ENCODE results near the gene WDTC1. TPM values are rescaled to one million over a fixed set of nuclear protein-coding genes. Genes with fewer than 3 reads are reported as not detected.

Gene WDTC1
- total RNA-seq, 1 experiment from 2014 or later, result 20.1 TPM

GRCh38 chr1:27253596-27253995, 19.2 kb downstream of the WDTC1 start:
- Mint-ChIP-seq H3K27me3 (ENCODE audit: low read depth) (no peaks in the 10 kb centered on the region), H3K27ac (no peak overlapping the region), H3K36me3 (no peaks in the 10 kb centered on the region), H3K4me1 (no peaks in the 10 kb centered on the region), H3K9me3 (no peaks in the 10 kb centered on the region), H3K4me3 (no peak overlapping the region)
- TF ChIP-seq ZNF219 (CRISPR knock-in tag; IDR thresholded peaks at IDR 0.05; ENCODE audit: borderline replicate concordance) (no peak), ATF1 (CRISPR knock-in tag; IDR thresholded peaks at IDR 0.05) (no peak), MXD4 (CRISPR knock-in tag; IDR thresholded peaks at IDR 0.05; ENCODE audit: borderline replicate concordance) (no peak), RELA (CRISPR knock-in tag; IDR thresholded peaks at IDR 0.05; ENCODE audit: borderline replicate concordance) (no peak), GRHL2 (CRISPR knock-in tag; IDR thresholded peaks at IDR 0.05; ENCODE audit: insufficient replicate concordance, severe bottlenecking) (no peak), ZNF138 (CRISPR knock-in tag; conservative IDR thresholded peaks at IDR 0.05) (no peak), CDX4 (CRISPR knock-in tag; IDR thresholded peaks at IDR 0.05; ENCODE audit: borderline replicate concordance) (no peak), TEAD1 (CRISPR knock-in tag; IDR thresholded peaks at IDR 0.05) (no peak), AFF4 (CRISPR knock-in tag; IDR thresholded peaks at IDR 0.05; ENCODE audit: borderline replicate concordance) (no peak), SOX15 (CRISPR knock-in tag; IDR thresholded peaks at IDR 0.05) (no peak), TEAD4 (CRISPR knock-in tag; IDR thresholded peaks at IDR 0.05) (no peak), IRF1 (CRISPR knock-in tag; IDR thresholded peaks at IDR 0.05) (no peak), ZNF232 (CRISPR knock-in tag; IDR thresholded peaks at IDR 0.05) (no peak), IRF2 (CRISPR knock-in tag; IDR thresholded peaks at IDR 0.05; ENCODE audit: borderline replicate concordance, low read depth) (no peak)
- TF ChIP-seq, protein P1, sequence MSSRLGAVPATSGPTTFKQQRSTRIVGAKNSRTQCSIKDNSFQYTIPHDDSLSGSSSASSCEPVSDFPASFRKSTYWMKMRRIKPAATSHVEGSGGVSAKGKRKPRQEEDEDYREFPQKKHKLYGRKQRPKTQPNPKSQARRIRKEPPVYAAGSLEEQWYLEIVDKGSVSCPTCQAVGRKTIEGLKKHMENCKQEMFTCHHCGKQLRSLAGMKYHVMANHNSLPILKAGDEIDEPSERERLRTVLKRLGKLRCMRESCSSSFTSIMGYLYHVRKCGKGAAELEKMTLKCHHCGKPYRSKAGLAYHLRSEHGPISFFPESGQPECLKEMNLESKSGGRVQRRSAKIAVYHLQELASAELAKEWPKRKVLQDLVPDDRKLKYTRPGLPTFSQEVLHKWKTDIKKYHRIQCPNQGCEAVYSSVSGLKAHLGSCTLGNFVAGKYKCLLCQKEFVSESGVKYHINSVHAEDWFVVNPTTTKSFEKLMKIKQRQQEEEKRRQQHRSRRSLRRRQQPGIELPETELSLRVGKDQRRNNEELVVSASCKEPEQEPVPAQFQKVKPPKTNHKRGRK (CRISPR knock-in tag; IDR thresholded peaks at IDR 0.05; ENCODE audit: borderline replicate concordance), result no peak
- TF ChIP-seq, protein P2, sequence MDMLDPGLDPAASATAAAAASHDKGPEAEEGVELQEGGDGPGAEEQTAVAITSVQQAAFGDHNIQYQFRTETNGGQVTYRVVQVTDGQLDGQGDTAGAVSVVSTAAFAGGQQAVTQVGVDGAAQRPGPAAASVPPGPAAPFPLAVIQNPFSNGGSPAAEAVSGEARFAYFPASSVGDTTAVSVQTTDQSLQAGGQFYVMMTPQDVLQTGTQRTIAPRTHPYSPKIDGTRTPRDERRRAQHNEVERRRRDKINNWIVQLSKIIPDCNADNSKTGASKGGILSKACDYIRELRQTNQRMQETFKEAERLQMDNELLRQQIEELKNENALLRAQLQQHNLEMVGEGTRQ (CRISPR knock-in tag; IDR thresholded peaks at IDR 0.05), result no peak
- TF ChIP-seq, protein P3, sequence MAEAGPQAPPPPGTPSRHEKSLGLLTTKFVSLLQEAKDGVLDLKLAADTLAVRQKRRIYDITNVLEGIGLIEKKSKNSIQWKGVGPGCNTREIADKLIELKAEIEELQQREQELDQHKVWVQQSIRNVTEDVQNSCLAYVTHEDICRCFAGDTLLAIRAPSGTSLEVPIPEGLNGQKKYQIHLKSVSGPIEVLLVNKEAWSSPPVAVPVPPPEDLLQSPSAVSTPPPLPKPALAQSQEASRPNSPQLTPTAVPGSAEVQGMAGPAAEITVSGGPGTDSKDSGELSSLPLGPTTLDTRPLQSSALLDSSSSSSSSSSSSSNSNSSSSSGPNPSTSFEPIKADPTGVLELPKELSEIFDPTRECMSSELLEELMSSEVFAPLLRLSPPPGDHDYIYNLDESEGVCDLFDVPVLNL (CRISPR knock-in tag; IDR thresholded peaks at IDR 0.05; ENCODE audit: borderline replicate concordance, low read depth), result no peak
- TF ChIP-seq, protein P4, sequence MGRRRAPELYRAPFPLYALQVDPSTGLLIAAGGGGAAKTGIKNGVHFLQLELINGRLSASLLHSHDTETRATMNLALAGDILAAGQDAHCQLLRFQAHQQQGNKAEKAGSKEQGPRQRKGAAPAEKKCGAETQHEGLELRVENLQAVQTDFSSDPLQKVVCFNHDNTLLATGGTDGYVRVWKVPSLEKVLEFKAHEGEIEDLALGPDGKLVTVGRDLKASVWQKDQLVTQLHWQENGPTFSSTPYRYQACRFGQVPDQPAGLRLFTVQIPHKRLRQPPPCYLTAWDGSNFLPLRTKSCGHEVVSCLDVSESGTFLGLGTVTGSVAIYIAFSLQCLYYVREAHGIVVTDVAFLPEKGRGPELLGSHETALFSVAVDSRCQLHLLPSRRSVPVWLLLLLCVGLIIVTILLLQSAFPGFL (CRISPR knock-in tag; IDR thresholded peaks at IDR 0.05; ENCODE audit: borderline replicate concordance), result no peak
- ChIA-PET POLR2A (no interaction called here), CTCF (interaction anchor here (1.7 kb wide), 1 partner anchor 47 kb away, joined by 3 read pairs; no protein-coding TSS in a partner anchor)
- no peak for DNase-seq (ENCODE audit: low spot score)
- no peak for ATAC-seq
